Activated B cell treated with CpG ODN at 0.5 μM for 24 hours (primary cell): ENCODE measurements around the gene GHRH. TPM values are rescaled to one million over a fixed set of nuclear protein-coding genes. Genes with fewer than 3 reads are reported as not detected.
A peak's percentile ranks its signal among the peaks of the same experiment; 100 is the strongest.

Experiments used
- ATAC-seq: fragments of 200-7000 bp; cut with Tn5 transposase; one replicate; pipeline ENCODE4 v1.10.0; 2021; ENCODE audit warnings: low read depth, mild to moderate bottlenecking, moderate library complexity
- CTCF ChIA-PET: fragments of 350-600 bp; sonication (Branson Sonifier 250); formaldehyde crosslinking; loops from one replicate; lab custom pipeline; 2021; ENCODE audit warnings: antibody characterized with exemption; lab: Charles Lee
- POLR2A ChIA-PET: fragments of 350-600 bp; sonication (Branson Sonifier 250); formaldehyde crosslinking; loops from one replicate; lab custom pipeline; 2021; ENCODE audit warnings: antibody characterized with exemption; lab: Charles Lee
- DNase-seq: peaks from one replicate; pipeline ENCODE4 v3.0.0; 2022
- H3K27ac Mint-ChIP-seq: one replicate; pipeline ENCODE4 v1.8.0; 2020; ENCODE audit warnings: mixed read lengths
- H3K27me3 Mint-ChIP-seq: one replicate; pipeline ENCODE4 v1.8.0; 2021; ENCODE audit warnings: mixed read lengths
- H3K36me3 Mint-ChIP-seq: one replicate; pipeline ENCODE4 v1.8.0; 2021; ENCODE audit warnings: low read depth, mixed read lengths
- H3K4me1 Mint-ChIP-seq: one replicate; pipeline ENCODE4 v1.8.0; 2021; ENCODE audit warnings: mixed read lengths
- H3K4me3 Mint-ChIP-seq: one replicate; pipeline ENCODE4 v1.8.0; 2020; ENCODE audit warnings: mild to moderate bottlenecking, mixed read lengths
- H3K9me3 Mint-ChIP-seq: one replicate; pipeline ENCODE4 v1.8.0; 2020; ENCODE audit warnings: mixed read lengths
- intact Hi-C: fragments of 100-400 bp; cut with micrococcal nuclease; formaldehyde crosslinking; loops from one replicate; pipeline ENCODE4 v1.15.1; 2024
- total RNA-seq: library from RNA; stranded (reverse); gene quantifications from 2 replicates; pipeline ENCODE4 v1.2.3, GENCODE V29; 2022
- TF ChIP-seq, protein P1 (sequence below): fragments of 200-600 bp; IDR thresholded peaks from one replicate; pipeline ENCODE4 v1.8.0; 2022; ENCODE audit warnings: antibody characterized with exemption, mild to moderate bottlenecking

Gene GHRH
- total RNA-seq, 1 donor from 2014 or later, result not detected

DNA sequence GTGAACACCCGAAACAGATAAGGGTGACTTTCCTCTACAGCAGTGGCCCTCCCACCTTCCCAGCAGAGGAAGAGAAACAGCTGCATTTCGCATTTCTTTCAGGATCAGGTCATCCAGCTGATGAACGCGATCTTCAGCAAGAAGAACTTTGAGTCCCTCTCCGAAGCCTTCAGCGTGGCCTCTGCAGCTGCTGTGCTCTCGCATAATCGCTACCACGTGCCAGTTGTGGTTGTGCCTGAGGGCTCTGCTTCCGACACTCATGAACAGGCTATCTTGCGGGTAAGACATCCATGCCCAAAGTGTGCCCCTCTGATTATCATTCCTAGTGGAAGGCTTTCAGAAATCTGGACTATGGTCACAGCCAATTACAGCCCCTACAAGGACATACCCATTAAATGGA, 54.4 kb downstream of the GHRH start:
- CTCF ChIA-PET, result no interaction called here
- intact Hi-C loops, result no loop called here
- ATAC-seq (no peak), DNase-seq (no peak)
- no peak overlapping the region for H3K27ac Mint-ChIP-seq
- no peaks in the 10 kb centered on the region for H3K27me3 Mint-ChIP-seq
- POLR2A ChIA-PET, result no interaction called here
- no peak overlapping the region for H3K4me3 Mint-ChIP-seq
- H3K36me3 Mint-ChIP-seq, result peaks cover 71% of the 10 kb centered on the region
- H3K9me3 Mint-ChIP-seq, result no peaks in the 10 kb centered on the region
- TF ChIP-seq, protein P1, sequence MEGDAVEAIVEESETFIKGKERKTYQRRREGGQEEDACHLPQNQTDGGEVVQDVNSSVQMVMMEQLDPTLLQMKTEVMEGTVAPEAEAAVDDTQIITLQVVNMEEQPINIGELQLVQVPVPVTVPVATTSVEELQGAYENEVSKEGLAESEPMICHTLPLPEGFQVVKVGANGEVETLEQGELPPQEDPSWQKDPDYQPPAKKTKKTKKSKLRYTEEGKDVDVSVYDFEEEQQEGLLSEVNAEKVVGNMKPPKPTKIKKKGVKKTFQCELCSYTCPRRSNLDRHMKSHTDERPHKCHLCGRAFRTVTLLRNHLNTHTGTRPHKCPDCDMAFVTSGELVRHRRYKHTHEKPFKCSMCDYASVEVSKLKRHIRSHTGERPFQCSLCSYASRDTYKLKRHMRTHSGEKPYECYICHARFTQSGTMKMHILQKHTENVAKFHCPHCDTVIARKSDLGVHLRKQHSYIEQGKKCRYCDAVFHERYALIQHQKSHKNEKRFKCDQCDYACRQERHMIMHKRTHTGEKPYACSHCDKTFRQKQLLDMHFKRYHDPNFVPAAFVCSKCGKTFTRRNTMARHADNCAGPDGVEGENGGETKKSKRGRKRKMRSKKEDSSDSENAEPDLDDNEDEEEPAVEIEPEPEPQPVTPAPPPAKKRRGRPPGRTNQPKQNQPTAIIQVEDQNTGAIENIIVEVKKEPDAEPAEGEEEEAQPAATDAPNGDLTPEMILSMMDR, result no peak
- no peaks in the 10 kb centered on the region for H3K4me1 Mint-ChIP-seq

DNA sequence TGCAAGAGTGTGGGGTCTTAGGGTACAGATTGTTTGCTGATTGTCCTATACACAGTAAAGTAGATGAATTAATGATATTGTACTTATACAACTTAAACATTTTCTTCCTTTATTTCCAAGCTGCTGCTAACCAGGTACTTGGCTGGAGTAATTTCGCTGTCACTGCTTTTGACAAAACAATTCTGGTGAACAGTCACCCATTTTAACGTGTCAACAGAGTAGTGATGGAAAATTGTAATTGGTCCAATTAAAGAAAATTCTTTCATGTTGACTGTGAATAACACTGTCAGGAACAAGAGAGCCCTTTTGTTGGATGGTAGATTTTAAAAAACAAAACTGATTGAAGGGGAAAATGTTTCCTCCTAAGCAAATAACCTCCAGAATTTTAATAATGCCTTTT, 55.8 kb downstream of the GHRH start:
- H3K27ac Mint-ChIP-seq, result no peak overlapping the region
- H3K9me3 Mint-ChIP-seq, result no peaks in the 10 kb centered on the region
- intact Hi-C loops, result no loop called here
- TF ChIP-seq, protein P1, result no peak
- no peaks in the 10 kb centered on the region for H3K27me3 Mint-ChIP-seq
- peaks cover 79% of the 10 kb centered on the region for H3K36me3 Mint-ChIP-seq
- no peaks in the 10 kb centered on the region for H3K4me1 Mint-ChIP-seq
- no peak overlapping the region for H3K4me3 Mint-ChIP-seq
- ChIA-PET CTCF (interaction anchor here (1.0 to 1.4 kb wide), 2 partner anchors 10 to 329 kb away, joined by 3 to 4 read pairs; no protein-coding TSS in a partner anchor), POLR2A (no interaction called here)
- no peak for ATAC-seq
- no peak for DNase-seq

DNA sequence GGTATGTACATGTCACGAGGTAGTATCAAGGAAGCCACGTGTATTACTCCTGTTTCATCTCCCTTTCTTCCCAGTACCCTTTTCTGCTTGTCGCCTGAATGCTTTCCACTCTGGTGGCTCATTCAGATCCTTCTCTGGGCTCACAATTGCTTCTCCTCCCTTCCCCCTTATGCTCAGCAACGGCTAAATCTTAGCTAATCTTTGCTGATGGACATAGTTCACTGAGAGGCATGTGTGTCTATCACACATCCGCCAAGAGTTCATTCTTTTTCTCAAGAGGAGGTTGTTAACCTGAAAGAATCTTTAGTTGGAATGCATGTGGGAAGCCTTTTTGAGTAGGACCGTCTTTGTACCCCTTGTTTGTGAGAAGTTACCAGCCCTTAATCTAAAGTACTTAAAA, 56.5 kb downstream of the GHRH start:
- intact Hi-C loops, result no loop called here
- Mint-ChIP-seq H3K4me3 (no peak overlapping the region), H3K4me1 (no peaks in the 10 kb centered on the region), H3K27me3 (no peaks in the 10 kb centered on the region), H3K9me3 (no peaks in the 10 kb centered on the region), H3K27ac (no peak overlapping the region), H3K36me3 (peaks cover 86% of the 10 kb centered on the region)
- ChIA-PET CTCF (interaction anchor here (1.0 to 1.4 kb wide), 2 partner anchors 9 to 330 kb away, joined by 3 to 4 read pairs; no protein-coding TSS in a partner anchor), POLR2A (no interaction called here)
- no peak for ATAC-seq
- DNase-seq, result no peak
- TF ChIP-seq, protein P1, result no peak

DNA sequence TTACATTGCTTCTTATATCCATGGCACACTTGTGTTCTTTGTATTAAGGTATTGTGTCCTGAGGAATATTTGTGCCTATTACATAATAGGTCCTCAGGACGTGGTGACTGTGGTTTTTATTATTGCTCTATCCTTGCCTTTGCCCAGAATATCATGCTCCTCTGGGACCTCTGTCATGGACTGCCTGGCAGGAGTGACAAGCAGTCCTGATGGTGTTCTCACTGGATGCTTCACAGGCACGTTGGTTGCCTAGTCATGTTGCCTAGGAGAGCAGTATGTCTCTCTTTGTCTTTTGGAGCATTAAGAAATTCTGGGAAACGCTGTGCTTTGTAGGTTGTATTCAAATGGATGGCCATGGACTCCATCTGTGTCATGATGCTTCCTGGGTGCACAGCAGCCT, 57.6 kb downstream of the GHRH start:
- no peak for DNase-seq
- TF ChIP-seq, protein P1, result no peak
- no peak for ATAC-seq
- CTCF ChIA-PET, result no interaction called here
- POLR2A ChIA-PET, result no interaction called here
- Mint-ChIP-seq H3K36me3 (peaks cover 84% of the 10 kb centered on the region), H3K4me3 (no peak overlapping the region), H3K27me3 (no peaks in the 10 kb centered on the region), H3K4me1 (no peaks in the 10 kb centered on the region), H3K27ac (no peak overlapping the region), H3K9me3 (no peaks in the 10 kb centered on the region)
- intact Hi-C loops, result no loop called here

DNA sequence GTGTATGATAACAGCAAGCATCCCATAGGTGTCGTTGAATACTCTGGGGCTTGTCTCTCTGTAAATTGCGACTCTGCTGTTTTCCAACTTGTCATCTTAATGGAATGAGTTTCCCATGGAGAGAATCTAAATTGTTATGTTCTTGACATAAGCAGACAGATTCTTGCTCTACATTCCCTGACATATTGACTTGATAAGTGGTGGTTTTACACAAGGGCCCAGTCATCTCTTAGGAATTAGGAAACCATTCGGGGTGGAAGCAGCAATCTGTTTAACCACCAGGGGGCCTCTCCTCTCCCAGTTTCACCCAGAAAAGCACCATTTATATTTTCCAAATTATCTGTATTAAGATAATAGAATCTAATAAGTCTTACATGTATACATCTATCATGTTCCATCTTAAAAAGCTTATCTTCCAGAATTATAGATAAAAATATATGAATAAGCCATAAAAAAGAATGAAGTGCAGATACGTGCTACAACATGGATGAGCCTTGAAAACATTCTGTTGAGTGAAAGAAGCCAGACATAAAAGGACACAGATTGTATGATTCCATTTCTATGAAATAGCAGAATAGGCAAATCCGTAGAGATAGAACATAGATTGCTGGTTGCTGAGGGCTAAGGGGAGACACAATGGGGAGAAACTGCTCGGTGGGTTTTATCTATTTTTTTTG, 59.2 kb downstream of the GHRH start:
- no peak overlapping the region for H3K27ac Mint-ChIP-seq
- H3K27me3 Mint-ChIP-seq, result no peaks in the 10 kb centered on the region
- ATAC-seq (no peak), DNase-seq (no peak)
- TF ChIP-seq, protein P1, result peak; percentile 66
- no peaks in the 10 kb centered on the region for H3K9me3 Mint-ChIP-seq
- peaks cover 82% of the 10 kb centered on the region for H3K36me3 Mint-ChIP-seq
- H3K4me1 Mint-ChIP-seq, result no peaks in the 10 kb centered on the region
- ChIA-PET POLR2A (interaction anchor here (1.0 kb wide), 1 partner anchor 23 kb away, joined by 9 read pairs; the partner anchor contains the start of genes MROH8 and RPN2), CTCF (interaction anchor here (0.9 to 2.0 kb wide), 7 partner anchors 13 to 332 kb away, joined by 3 to 6 read pairs (median 4); no protein-coding TSS in a partner anchor)
- no peak overlapping the region for H3K4me3 Mint-ChIP-seq
- intact Hi-C loops, result loop anchor here (1.0 to 2.0 kb wide), 3 partner anchors 164 to 332 kb away; no protein-coding TSS in a partner anchor
